GM23248 (cell line): ENCODE data around the gene AJM1. TPM values are rescaled to one million over a fixed set of nuclear protein-coding genes. Genes with fewer than 3 reads are reported as not detected.

ENCODE experiments used
- DNase-seq: peaks from one replicate; pipeline ENCODE4 v3.0.0-alpha.2; 2015
- H2AFZ ChIP-seq: fragments of 200-600 bp; sonication (generic); 2 replicates; pipeline ENCODE4 v1.6.1; 2016; ENCODE audit warnings: antibody characterized with exemption
- H3F3A ChIP-seq: fragments of 200-600 bp; sonication (generic); 2 replicates; pipeline ENCODE4 v1.6.1; 2016; ENCODE audit warnings: mild to moderate bottlenecking, antibody characterized with exemption, mixed run types; ENCODE audit not compliant: insufficient read depth
- H3K27ac ChIP-seq: fragments of 200-600 bp; sonication (generic); 2 replicates; pipeline ENCODE4 v1.5.1; 2016; ENCODE audit warnings: mild to moderate bottlenecking
- H3K27me3 ChIP-seq: fragments of 200-600 bp; sonication (generic); replicated peaks from 2 replicates; pipeline ENCODE4 v1.6.1; 2016; ENCODE audit warnings: mild to moderate bottlenecking; ENCODE audit not compliant: insufficient read depth
- H3K36me3 ChIP-seq: fragments of 200-600 bp; sonication (generic); 2 replicates; pipeline ENCODE4 v1.6.1; 2016; ENCODE audit warnings: low read depth, mild to moderate bottlenecking
- H3K4me1 ChIP-seq: fragments of 200-600 bp; sonication (generic); 2 replicates; pipeline ENCODE4 v1.6.1; 2016; ENCODE audit warnings: mild to moderate bottlenecking; ENCODE audit not compliant: insufficient read depth
- H3K4me2 ChIP-seq: fragments of 200-600 bp; sonication (generic); one replicate; pipeline ENCODE4 v1.6.1; 2016; ENCODE audit warnings: mild to moderate bottlenecking; ENCODE audit not compliant: unreplicated experiment
- H3K4me3 ChIP-seq: fragments of 200-600 bp; sonication (generic); 2 replicates; pipeline ENCODE4 v1.5.1; 2016; ENCODE audit warnings: mild to moderate bottlenecking
- H3K79me2 ChIP-seq: fragments of 200-600 bp; sonication (generic); 2 replicates; pipeline ENCODE4 v1.6.1; 2016; ENCODE audit warnings: mild to moderate bottlenecking; ENCODE audit not compliant: insufficient read depth
- H3K9ac ChIP-seq: fragments of 200-600 bp; sonication (generic); 2 replicates; pipeline ENCODE4 v1.6.1; 2016; ENCODE audit warnings: mild to moderate bottlenecking
- H3K9me2 ChIP-seq: fragments of 200-600 bp; sonication (generic); 2 replicates; pipeline ENCODE4 v1.6.1; 2016; ENCODE audit warnings: mixed run types, mild to moderate bottlenecking, moderate library complexity; ENCODE audit not compliant: insufficient read depth
- H3K9me3 ChIP-seq: fragments of 200-600 bp; sonication (generic); one replicate; pipeline ENCODE4 v1.6.1; 2017; ENCODE audit warnings: low read depth
- H4K20me1 ChIP-seq: fragments of 200-600 bp; sonication (generic); 2 replicates; pipeline ENCODE4 v1.6.0; 2016; ENCODE audit not compliant: insufficient read depth
- EZH2 ChIP-seq: fragments of 200-600 bp; sonication (generic); IDR thresholded peaks from 2 replicates; pipeline ENCODE4 v1.6.1; 2018; ENCODE audit warnings: antibody characterized with exemption, mild to moderate bottlenecking; ENCODE audit not compliant: insufficient read depth, poor library complexity, severe bottlenecking
- EZH2phosphoT487 ChIP-seq: fragments of 200-600 bp; sonication (generic); IDR thresholded peaks from 2 replicates; pipeline ENCODE4 v1.6.1; 2018; ENCODE audit warnings: antibody characterized with exemption, moderate library complexity, mild to moderate bottlenecking, low read depth; ENCODE audit not compliant: insufficient read depth
- WGBS, 2 experiments: methylation state at CpG; one replicate each; pipeline ENCODE4 v1.1.6; 2015 to 2017; ENCODE audit warnings: low lambda C conversion rate in 2 of 2, low coverage in 1 of 2; ENCODE audit errors: missing lambda C conversion rate in 2 of 2; 5-methylcytosine and 5-hydroxymethylcytosine counted together
- in situ Hi-C: fragments of 300-500 bp; cut with MboI; formaldehyde crosslinking; loops from 2 replicates; pipeline ENCODE4 v1.15.0; 2020
- polyA plus RNA-seq: library from polyadenylated mRNA; unstranded; fragments of >200 nt; fragmentation: Nextera tagmentation; extraction: Ambion mirVana; gene quantifications from 2 replicates; pipeline ENCODE4 v1.2.1, GENCODE V29; 2016
- total RNA-seq: library from RNA; depleted of rRNA; stranded (reverse); fragments of >200 nt; shearing (Covaris generic); gene quantifications from 2 replicates; pipeline ENCODE4 v1.2.3, GENCODE V29; 2014

The AJM1 gene
- total and polyA plus RNA-seq, 2 experiments from 2014 or later, result 1.1 to 1.4 TPM

DNA sequence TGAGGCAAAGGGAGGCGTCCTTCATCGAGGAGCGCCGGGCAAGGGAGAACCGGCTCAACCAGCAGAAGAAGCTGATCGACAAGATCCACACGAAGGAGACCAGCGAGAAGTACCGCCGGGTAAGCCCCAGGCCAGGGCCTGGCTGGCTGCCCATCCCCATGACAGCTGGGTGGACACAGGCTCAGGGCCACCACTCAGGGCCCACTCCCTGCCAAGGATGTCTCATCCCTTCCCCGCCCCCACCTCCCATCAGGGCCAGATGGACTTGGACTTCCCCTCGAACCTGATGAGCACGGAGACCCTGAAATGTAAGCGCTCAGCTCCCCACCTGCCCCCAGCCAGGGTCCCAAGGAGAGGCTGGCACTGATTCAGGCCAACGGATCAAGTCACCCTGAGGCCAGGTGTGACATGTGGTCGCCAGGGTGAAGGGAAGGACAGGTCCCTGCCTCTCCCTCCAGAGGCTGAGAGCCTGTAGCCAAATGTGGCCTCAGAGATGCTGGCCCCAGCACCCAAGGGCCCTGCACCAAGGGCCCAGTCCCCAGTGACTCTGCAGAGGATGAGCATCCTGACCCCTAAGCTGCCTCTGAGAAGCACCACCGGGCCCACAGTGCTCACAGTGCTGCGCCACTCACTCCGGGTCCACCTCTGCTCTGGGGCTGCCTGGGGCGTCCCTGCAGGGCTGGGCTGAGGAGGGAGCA lies 37.6 kb upstream of the AJM1 start:
- peaks cover 24% of the 10 kb centered on the region for H3K27me3 ChIP-seq
- in situ Hi-C loops, result no loop called here
- no peak overlapping the region for H3K4me2 ChIP-seq
- H2AFZ ChIP-seq, result no peak overlapping the region
- H3K36me3 ChIP-seq, result no peaks in the 10 kb centered on the region
- no peaks in the 10 kb centered on the region for H3K9me3 ChIP-seq
- TF ChIP-seq EZH2phosphoT487 (no peak), EZH2 (no peak)
- H3K4me3 ChIP-seq, result no peak overlapping the region
- H3K4me1 ChIP-seq, result peaks cover 10% of the 10 kb centered on the region; the same call in 1 of the 2 replicates
- H4K20me1 ChIP-seq, result no peaks in the 10 kb centered on the region
- no peak overlapping the region for H3K27ac ChIP-seq
- no peaks in the 10 kb centered on the region for H3K9me2 ChIP-seq
- H3K9ac ChIP-seq, result no peak overlapping the region
- DNase-seq, result no peak
- WGBS, 2 experiments, result 92% methylated on average over 18 to 20 of the region's 20 CpGs
- H3F3A ChIP-seq, result peaks cover 8% of the 10 kb centered on the region; the same call in 1 of the 2 replicates
- peaks cover 17% of the 10 kb centered on the region for H3K79me2 ChIP-seq

DNA sequence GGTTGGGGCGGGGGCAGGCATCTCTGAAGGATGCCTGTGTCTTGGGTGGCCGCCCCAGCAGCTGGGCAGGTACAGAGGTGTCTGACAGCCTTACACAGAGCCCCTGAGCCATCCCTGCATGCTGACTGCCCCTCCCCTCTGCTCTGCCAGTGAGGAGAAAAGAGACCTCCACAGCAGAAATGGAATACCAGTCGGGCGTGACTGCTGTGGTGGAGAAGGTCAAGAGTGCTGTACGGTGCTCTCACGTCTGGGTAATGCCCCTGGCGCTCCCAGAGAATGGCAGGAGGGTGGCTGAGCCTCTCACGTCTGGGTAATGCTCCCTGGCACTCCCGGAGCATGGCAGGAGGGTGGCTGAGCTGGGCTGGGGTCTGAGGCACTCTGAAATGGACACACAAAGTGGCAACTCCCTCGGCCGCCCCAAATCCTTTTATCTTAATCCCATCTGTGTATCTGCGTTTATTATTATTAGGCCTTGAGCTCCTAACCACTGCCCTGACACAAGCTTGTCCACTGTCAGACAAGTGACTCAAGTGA lies 37.0 kb upstream of the AJM1 start:
- Histone ChIP-seq H3K4me3 (no peak overlapping the region), H3F3A (peaks cover 11% of the 10 kb centered on the region; the same call in 1 of the 2 replicates), H3K27ac (no peak overlapping the region), H3K27me3 (peaks cover 20% of the 10 kb centered on the region), H3K4me1 (peaks cover 14% of the 10 kb centered on the region; the same call in 1 of the 2 replicates), H3K9me3 (no peaks in the 10 kb centered on the region), H3K9me2 (no peaks in the 10 kb centered on the region), H2AFZ (no peak overlapping the region), H4K20me1 (no peaks in the 10 kb centered on the region), H3K79me2 (peaks cover 23% of the 10 kb centered on the region), H3K36me3 (no peaks in the 10 kb centered on the region), H3K4me2 (no peak overlapping the region), H3K9ac (no peak overlapping the region)
- DNase-seq, result no peak
- in situ Hi-C loops, result no loop called here
- 96% methylated on average over 11 of the region's 12 CpGs for WGBS, 2 experiments
- TF ChIP-seq EZH2phosphoT487, result no peak
- TF ChIP-seq EZH2, result no peak

DNA sequence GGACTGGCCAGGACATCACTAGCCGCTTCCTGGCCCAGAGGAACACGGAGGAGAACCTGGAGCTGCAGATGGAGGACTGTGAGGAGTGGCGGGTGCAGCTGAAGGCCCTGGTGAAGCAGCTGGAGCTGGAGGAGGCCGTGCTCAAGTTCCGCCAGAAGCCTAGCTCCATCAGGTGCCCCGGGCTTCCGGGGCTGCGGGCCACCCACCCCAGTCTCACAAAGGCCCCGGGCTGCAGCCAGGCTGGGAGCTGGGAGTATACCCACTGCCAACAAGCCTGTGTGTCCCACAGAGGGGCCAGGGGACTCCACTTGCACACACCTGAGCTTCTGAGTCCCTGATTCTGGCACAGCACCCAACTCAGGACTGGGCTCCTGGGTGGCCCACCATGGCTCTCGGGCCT lies 36.2 kb upstream of the AJM1 start:
- H3K4me3 ChIP-seq, result no peak overlapping the region
- no peak overlapping the region for H3K27ac ChIP-seq
- H3F3A ChIP-seq, result peaks cover 11% of the 10 kb centered on the region; the same call in 1 of the 2 replicates
- peaks cover 14% of the 10 kb centered on the region; the same call in 1 of the 2 replicates for H3K27me3 ChIP-seq
- H3K79me2 ChIP-seq, result peaks cover 31% of the 10 kb centered on the region
- H3K4me1 ChIP-seq, result peaks cover 12% of the 10 kb centered on the region; the same call in 1 of the 2 replicates
- H3K4me2 ChIP-seq, result no peak overlapping the region
- no peak for TF ChIP-seq EZH2
- no peak for TF ChIP-seq EZH2phosphoT487
- H2AFZ ChIP-seq, result no peak overlapping the region
- no peak for DNase-seq
- 0 out of 2 replicates have a peak, but pooled peaks cover 7% of the 10 kb centered on the region for H3K36me3 ChIP-seq
- H4K20me1 ChIP-seq, result no peaks in the 10 kb centered on the region
- no peak overlapping the region for H3K9ac ChIP-seq
- in situ Hi-C loops, result no loop called here
- H3K9me3 ChIP-seq, result no peaks in the 10 kb centered on the region
- H3K9me2 ChIP-seq, result no peaks in the 10 kb centered on the region
- WGBS, 2 experiments, result 98 to 99% methylated on average over 10 of the region's 10 CpGs

DNA sequence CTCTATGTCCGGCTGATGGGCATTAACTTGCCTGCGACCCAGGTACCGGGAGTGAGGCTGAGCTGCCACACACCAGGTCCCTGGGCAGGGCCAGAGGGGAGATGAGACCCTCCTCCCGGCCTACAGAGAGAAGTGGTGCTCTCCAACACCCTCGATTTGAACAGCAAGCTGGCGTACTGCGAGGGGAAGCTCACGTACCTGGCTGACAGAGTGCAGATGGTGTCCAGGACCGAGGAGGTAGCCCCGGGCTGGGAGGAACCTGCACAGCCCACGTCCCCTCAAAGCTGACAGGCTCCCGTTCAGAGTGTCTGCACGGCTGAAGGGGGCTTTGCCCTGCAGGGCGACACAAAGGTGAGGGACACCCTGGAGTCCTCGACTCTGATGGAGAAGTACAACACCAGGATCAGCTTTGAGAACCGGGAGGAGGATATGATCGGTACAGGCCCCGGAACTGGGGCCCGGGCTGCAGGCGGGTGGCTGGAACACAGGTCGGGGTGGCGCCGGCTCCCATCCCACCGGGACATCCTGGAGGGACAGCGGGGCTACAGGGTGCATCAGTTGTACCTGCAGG lies 35.6 kb upstream of the AJM1 start:
- Histone ChIP-seq H3K36me3 (0 out of 2 replicates have a peak, but pooled peaks cover 7% of the 10 kb centered on the region), H2AFZ (peak overlapping the region; percentile 85), H3K27ac (no peak overlapping the region), H3K79me2 (peaks cover 38% of the 10 kb centered on the region), H3K9me3 (no peaks in the 10 kb centered on the region), H3K4me3 (peak overlapping the region; percentile 87), H3K27me3 (peaks cover 9% of the 10 kb centered on the region; the same call in 1 of the 2 replicates), H4K20me1 (no peaks in the 10 kb centered on the region), H3F3A (peaks cover 7% of the 10 kb centered on the region; the same call in 1 of the 2 replicates), H3K9me2 (no peaks in the 10 kb centered on the region), H3K9ac (peak overlapping the region; percentile 93), H3K4me1 (peaks cover 12% of the 10 kb centered on the region; the same call in 1 of the 2 replicates), H3K4me2 (peak overlapping the region; percentile 71)
- in situ Hi-C loops, result no loop called here
- no peak for DNase-seq
- TF ChIP-seq EZH2 (no peak), EZH2phosphoT487 (no peak)
- WGBS, 2 experiments, result 47 to 48% methylated on average over 24 to 25 of the region's 25 CpGs
